ENCODE measurements around the gene WDR87. TPM values are rescaled to one million over a fixed set of nuclear protein-coding genes. Genes with fewer than 3 reads are reported as not detected.

The WDR87 gene
- total RNA-seq, 1 experiment from 2014 or later = not detected

- Mint-ChIP-seq H3K36me3 (ENCODE audit: insufficient read depth, unreplicated experiment) (no peaks in the 10 kb centered on the region), H3K4me3 (ENCODE audit: unreplicated experiment) (no peak overlapping the region), H3K27ac (ENCODE audit: low read depth, unreplicated experiment) (no peak overlapping the region), H3K4me1 (ENCODE audit: insufficient read depth, unreplicated experiment) (no peaks in the 10 kb centered on the region), H3K9me3 (ENCODE audit: unreplicated experiment) (no peaks in the 10 kb centered on the region), H3K27me3 (ENCODE audit: insufficient read depth, unreplicated experiment) (no peaks in the 10 kb centered on the region)
- TF ChIP-seq, protein P1, sequence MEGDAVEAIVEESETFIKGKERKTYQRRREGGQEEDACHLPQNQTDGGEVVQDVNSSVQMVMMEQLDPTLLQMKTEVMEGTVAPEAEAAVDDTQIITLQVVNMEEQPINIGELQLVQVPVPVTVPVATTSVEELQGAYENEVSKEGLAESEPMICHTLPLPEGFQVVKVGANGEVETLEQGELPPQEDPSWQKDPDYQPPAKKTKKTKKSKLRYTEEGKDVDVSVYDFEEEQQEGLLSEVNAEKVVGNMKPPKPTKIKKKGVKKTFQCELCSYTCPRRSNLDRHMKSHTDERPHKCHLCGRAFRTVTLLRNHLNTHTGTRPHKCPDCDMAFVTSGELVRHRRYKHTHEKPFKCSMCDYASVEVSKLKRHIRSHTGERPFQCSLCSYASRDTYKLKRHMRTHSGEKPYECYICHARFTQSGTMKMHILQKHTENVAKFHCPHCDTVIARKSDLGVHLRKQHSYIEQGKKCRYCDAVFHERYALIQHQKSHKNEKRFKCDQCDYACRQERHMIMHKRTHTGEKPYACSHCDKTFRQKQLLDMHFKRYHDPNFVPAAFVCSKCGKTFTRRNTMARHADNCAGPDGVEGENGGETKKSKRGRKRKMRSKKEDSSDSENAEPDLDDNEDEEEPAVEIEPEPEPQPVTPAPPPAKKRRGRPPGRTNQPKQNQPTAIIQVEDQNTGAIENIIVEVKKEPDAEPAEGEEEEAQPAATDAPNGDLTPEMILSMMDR (IDR thresholded peaks at IDR 0.05; ENCODE audit: unreplicated experiment) = no peak
- no peak for DNase-seq (ENCODE audit: unreplicated experiment)
- intact Hi-C loops (cut with micrococcal nuclease) = no loop called here
- CTCF ChIA-PET = interaction anchor here (0.6 kb wide), 1 partner anchor 985 kb away, joined by 3 read pairs; no protein-coding TSS in a partner anchor
- POLR2A ChIA-PET = no interaction called here
- BruUV-seq (replicated peaks) = no TSS peak
These were observed 41.4 kb upstream of the WDR87 start for GRCh38 chr19:37947778-37948177.

- intact Hi-C loops (cut with micrococcal nuclease) = no loop called here
- BruUV-seq (replicated peaks) = no TSS peak
- Mint-ChIP-seq H3K27me3 (ENCODE audit: insufficient read depth, unreplicated experiment) (no peaks in the 10 kb centered on the region), H3K27ac (ENCODE audit: low read depth, unreplicated experiment) (no peak overlapping the region), H3K9me3 (ENCODE audit: unreplicated experiment) (no peaks in the 10 kb centered on the region), H3K4me1 (ENCODE audit: insufficient read depth, unreplicated experiment) (no peaks in the 10 kb centered on the region), H3K36me3 (ENCODE audit: insufficient read depth, unreplicated experiment) (no peaks in the 10 kb centered on the region), H3K4me3 (ENCODE audit: unreplicated experiment) (no peak overlapping the region)
- TF ChIP-seq, protein P1 (IDR thresholded peaks at IDR 0.05; ENCODE audit: unreplicated experiment) = no peak
- CTCF ChIA-PET = interaction anchor here (0.7 kb wide), 1 partner anchor 8 kb away, joined by 3 read pairs; no protein-coding TSS in a partner anchor
- no peak for DNase-seq (ENCODE audit: unreplicated experiment)
- POLR2A ChIA-PET = interaction anchor here (0.7 to 1.2 kb wide), 2 partner anchors 12 to 407 kb away, joined by 3 read pairs; no protein-coding TSS in a partner anchor
These were observed 39.7 kb upstream of the WDR87 start for GRCh38 chr19:37946132-37946531.

GRCh38 chr19:37943480-37943879 lies 37.1 kb upstream of the WDR87 start:
- BruUV-seq (replicated peaks) = no TSS peak
- Mint-ChIP-seq H3K27me3 (ENCODE audit: insufficient read depth, unreplicated experiment) (no peaks in the 10 kb centered on the region), H3K9me3 (ENCODE audit: unreplicated experiment) (no peaks in the 10 kb centered on the region), H3K36me3 (ENCODE audit: insufficient read depth, unreplicated experiment) (no peaks in the 10 kb centered on the region), H3K27ac (ENCODE audit: low read depth, unreplicated experiment) (no peak overlapping the region), H3K4me3 (ENCODE audit: unreplicated experiment) (no peak overlapping the region), H3K4me1 (ENCODE audit: insufficient read depth, unreplicated experiment) (no peaks in the 10 kb centered on the region)
- no peak for DNase-seq (ENCODE audit: unreplicated experiment)
- TF ChIP-seq, protein P1 (IDR thresholded peaks at IDR 0.05; ENCODE audit: unreplicated experiment) = no peak
- CTCF ChIA-PET = no interaction called here
- POLR2A ChIA-PET = no interaction called here
- intact Hi-C loops (cut with micrococcal nuclease) = no loop called here

DNA sequence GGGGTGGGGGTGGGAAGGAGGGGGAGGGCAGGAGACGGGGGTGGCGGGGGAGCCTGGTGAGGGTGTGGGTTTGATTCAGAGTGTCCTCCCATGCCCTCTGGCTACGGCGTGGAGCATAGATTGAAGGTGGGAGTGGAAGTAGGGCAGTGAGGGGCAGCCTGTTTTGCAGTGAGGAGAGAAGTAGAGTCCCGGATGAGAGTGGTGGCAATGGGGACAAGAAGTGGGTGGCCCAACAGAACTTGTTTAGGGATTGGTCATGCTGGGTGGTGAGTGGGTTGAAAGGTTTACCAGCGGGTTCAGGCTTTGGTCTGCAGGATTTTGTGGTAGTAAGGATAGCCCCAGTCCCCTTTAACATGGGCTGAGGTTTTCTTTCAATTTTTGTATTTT lies 36.1 kb upstream of the WDR87 start:
- H3K4me3 Mint-ChIP-seq (ENCODE audit: unreplicated experiment) = no peak overlapping the region
- H3K27me3 Mint-ChIP-seq (ENCODE audit: insufficient read depth, unreplicated experiment) = no peaks in the 10 kb centered on the region
- BruUV-seq (replicated peaks) = no TSS peak
- TF ChIP-seq, protein P1 (IDR thresholded peaks at IDR 0.05; ENCODE audit: unreplicated experiment) = no peak
- intact Hi-C loops (cut with micrococcal nuclease) = no loop called here
- no peaks in the 10 kb centered on the region for H3K36me3 Mint-ChIP-seq (ENCODE audit: insufficient read depth, unreplicated experiment)
- DNase-seq (ENCODE audit: unreplicated experiment) = no peak
- peak overlapping the region; percentile 13 for H3K27ac Mint-ChIP-seq (ENCODE audit: low read depth, unreplicated experiment)
- ChIA-PET CTCF (no interaction called here), POLR2A (interaction anchor here (0.7 kb wide), 1 partner anchor 11 kb away, joined by 3 read pairs; no protein-coding TSS in a partner anchor)
- no peaks in the 10 kb centered on the region for H3K9me3 Mint-ChIP-seq (ENCODE audit: unreplicated experiment)
- H3K4me1 Mint-ChIP-seq (ENCODE audit: insufficient read depth, unreplicated experiment) = no peaks in the 10 kb centered on the region

Data from MCF 10A (cell line).